H9 (cell line): ENCODE measurements around the gene VILL. TPM values are rescaled to one million over a fixed set of nuclear protein-coding genes. Genes with fewer than 3 reads are reported as not detected.

Experiments
- DNase-seq: peaks from one replicate; pipeline ENCODE4 v3.0.0-alpha.2; 2017
- H2AFZ ChIP-seq: one replicate; pipeline ENCODE4 v1.6.1; 2013; ENCODE audit warnings: mild to moderate bottlenecking, low read length, control low read depth, moderate library complexity
- H2AK5ac ChIP-seq: 2 replicates; pipeline ENCODE4 v1.6.1; 2013; ENCODE audit warnings: low read length, control low read depth, mixed read lengths; ENCODE audit not compliant: insufficient read length
- H2BK120ac ChIP-seq: one replicate; pipeline ENCODE4 v1.6.1; 2013; ENCODE audit warnings: low read depth, mild to moderate bottlenecking, low read length, control low read depth, inconsistent platforms; ENCODE audit not compliant: poor library complexity, severe bottlenecking
- H2BK12ac ChIP-seq: 2 replicates; pipeline ENCODE4 v1.6.1; 2013; ENCODE audit warnings: low read length, control low read depth, mixed read lengths, low read depth; ENCODE audit not compliant: insufficient read length
- H2BK15ac ChIP-seq: 2 replicates; pipeline ENCODE4 v1.6.1; 2013; ENCODE audit warnings: low read depth, low read length, control low read depth
- H2BK20ac ChIP-seq: one replicate; pipeline ENCODE4 v1.6.1; 2013; ENCODE audit warnings: low read depth, mild to moderate bottlenecking, low read length, control low read depth, inconsistent platforms; ENCODE audit not compliant: poor library complexity, severe bottlenecking
- H2BK5ac ChIP-seq: 2 replicates; pipeline ENCODE4 v1.6.1; 2013; ENCODE audit warnings: low read length, control low read depth, mixed read lengths; ENCODE audit not compliant: insufficient read length
- H3K14ac ChIP-seq: 2 replicates; pipeline ENCODE4 v1.6.1; 2013; ENCODE audit warnings: low read length, control low read depth; ENCODE audit not compliant: insufficient read depth
- H3K18ac ChIP-seq: 2 replicates; pipeline ENCODE4 v1.6.1; 2013; ENCODE audit warnings: low read depth, mild to moderate bottlenecking, mixed read lengths, low read length, control low read depth; ENCODE audit not compliant: insufficient read length
- H3K23ac ChIP-seq: 2 replicates; pipeline ENCODE4 v1.6.1; 2013; ENCODE audit warnings: low read length, control low read depth, mixed read lengths, low read depth; ENCODE audit not compliant: insufficient read length
- H3K23me2 ChIP-seq: 2 replicates; pipeline ENCODE4 v1.6.1; 2013; ENCODE audit warnings: low read depth, mild to moderate bottlenecking, mixed read lengths, low read length, control low read depth; ENCODE audit not compliant: insufficient read length, poor library complexity, severe bottlenecking
- H3K27ac ChIP-seq: 2 replicates; pipeline ENCODE4 v1.5.1; 2013; ENCODE audit warnings: low read length, control low read depth, mixed read lengths, low read depth; ENCODE audit not compliant: insufficient read length
- H3K27me3 ChIP-seq: 2 replicates; pipeline ENCODE4 v1.6.1; 2013; ENCODE audit warnings: low read length, control low read depth, inconsistent platforms; ENCODE audit not compliant: insufficient read depth
- H3K4ac ChIP-seq: 2 replicates; pipeline ENCODE4 v1.6.1; 2013; ENCODE audit warnings: low read depth, mild to moderate bottlenecking, control low read depth, inconsistent platforms, low read length, moderate library complexity
- H3K4me1 ChIP-seq: 2 replicates; pipeline ENCODE4 v1.6.1; 2013; ENCODE audit warnings: low read length, control low read depth, inconsistent platforms; ENCODE audit not compliant: insufficient read depth
- H3K4me2 ChIP-seq: 2 replicates; pipeline ENCODE4 v1.6.1; 2013; ENCODE audit warnings: low read length, control low read depth, mixed read lengths; ENCODE audit not compliant: insufficient read length, insufficient read depth
- H3K56ac ChIP-seq: 2 replicates; pipeline ENCODE4 v1.6.1; 2013; ENCODE audit warnings: low read depth, mild to moderate bottlenecking, mixed read lengths, low read length, control low read depth; ENCODE audit not compliant: insufficient read length
- H3K79me1 ChIP-seq: 2 replicates; pipeline ENCODE4 v1.6.1; 2013; ENCODE audit warnings: low read depth, mild to moderate bottlenecking, moderate library complexity, low read length, control low read depth, inconsistent platforms; ENCODE audit not compliant: insufficient read depth, poor library complexity, severe bottlenecking
- H3K79me2 ChIP-seq: 2 replicates; pipeline ENCODE4 v1.6.1; 2013; ENCODE audit warnings: low read length, control low read depth, inconsistent platforms; ENCODE audit not compliant: insufficient read depth
- H3K9ac ChIP-seq: 2 replicates; pipeline ENCODE4 v1.6.1; 2013; ENCODE audit warnings: low read length, control low read depth, mixed read lengths; ENCODE audit not compliant: insufficient read length; ENCODE audit errors: extremely low read depth
- H3K9me3 ChIP-seq: one replicate; pipeline ENCODE4 v1.6.1; 2013; ENCODE audit warnings: low read depth, low read length, inconsistent platforms; ENCODE audit not compliant: control insufficient read depth
- H3T11ph ChIP-seq: one replicate; pipeline ENCODE4 v1.6.1; 2013; ENCODE audit warnings: mild to moderate bottlenecking, low read length, control low read depth, inconsistent platforms
- H4K20me1 ChIP-seq: one replicate; pipeline ENCODE4 v1.6.1; 2013; ENCODE audit not compliant: control insufficient read depth, insufficient read length, insufficient read depth
- H4K5ac ChIP-seq: 2 replicates; pipeline ENCODE4 v1.6.1; 2013; ENCODE audit warnings: low read depth, mild to moderate bottlenecking, mixed read lengths, low read length, control low read depth; ENCODE audit not compliant: insufficient read length
- H4K8ac ChIP-seq: replicated peaks from 2 replicates; pipeline ENCODE4 v1.6.1; 2013; ENCODE audit warnings: low read length, control low read depth, mixed read lengths, low read depth; ENCODE audit not compliant: insufficient read length
- H4K91ac ChIP-seq: 2 replicates; pipeline ENCODE4 v1.6.1; 2013; ENCODE audit warnings: low read depth, mild to moderate bottlenecking, moderate library complexity, mixed read lengths, low read length, control low read depth; ENCODE audit not compliant: insufficient read length
- H3K27ac Mint-ChIP-seq, 3 experiments: 2 replicates in 2 of 3; 3 replicates in 1 of 3; pipeline ENCODE4 v1.8.0; 2020 to 2021; ENCODE audit warnings: mixed read lengths in 3 of 3, mild to moderate bottlenecking in 1 of 3, moderate library complexity in 1 of 3
- H3K27me3 Mint-ChIP-seq: 2 replicates; pipeline ENCODE4 v1.8.0; 2021; ENCODE audit warnings: low read depth, mild to moderate bottlenecking, moderate library complexity, mixed read lengths
- H3K36me3 Mint-ChIP-seq, 3 experiments: 2 replicates in 2 of 3; 3 replicates in 1 of 3; pipeline ENCODE4 v1.8.0; 2020 to 2021; ENCODE audit warnings: low read depth in 3 of 3, mixed read lengths in 3 of 3; ENCODE audit not compliant: insufficient read depth in 1 of 3
- H3K4me1 Mint-ChIP-seq, 2 experiments: 2 replicates each; pipeline ENCODE4 v1.8.0; 2020; ENCODE audit warnings: mixed read lengths in 2 of 2
- H3K4me3 Mint-ChIP-seq, 2 experiments: 2 replicates in 1 of 2; 3 replicates in 1 of 2; pipeline ENCODE4 v1.8.0; 2020 to 2021; ENCODE audit warnings: mild to moderate bottlenecking in 2 of 2, mixed read lengths in 2 of 2, moderate library complexity in 1 of 2
- H3K9me3 Mint-ChIP-seq, 2 experiments: 2 replicates in 1 of 2; 3 replicates in 1 of 2; pipeline ENCODE4 v1.8.0; 2020; ENCODE audit warnings: mild to moderate bottlenecking in 2 of 2, mixed read lengths in 2 of 2, moderate library complexity in 1 of 2
- CTCF ChIP-seq: fragments of 200-600 bp; sonication (generic); conservative IDR thresholded peaks from 3 replicates; pipeline ENCODE4 v1.8.0; 2021; ENCODE audit warnings: antibody characterized with exemption, mild to moderate bottlenecking
- WGBS: extraction: QIAGEN DNeasy Blood & Tissue Kit; methylation state at CpG from one replicate; pipeline ENCODE4 v1.1.7; 2013; ENCODE audit warnings: missing lambda C conversion rate, low lambda C conversion rate, mixed read lengths; ENCODE audit not compliant: insufficient read length; ENCODE audit errors: extremely low coverage; 5-methylcytosine and 5-hydroxymethylcytosine counted together
- total RNA-seq: library from RNA; stranded (reverse); gene quantifications from 2 replicates; pipeline ENCODE4 v1.2.1, GENCODE V29; 2021

Gene VILL
- total RNA-seq, 1 experiment from 2014 or later, result 3.2 TPM

GRCh38 chr3:37964146-37964545 is 26.4 kb upstream of the VILL start:
- Histone ChIP-seq H3K9me3 (no peaks in the 10 kb centered on the region), H3K4me2 (no peak overlapping the region), H3T11ph (no peak overlapping the region), H2AK5ac (no peak overlapping the region), H3K4ac (no peak overlapping the region), H2BK120ac (no peak overlapping the region), H3K79me1 (no peaks in the 10 kb centered on the region), H3K79me2 (no peaks in the 10 kb centered on the region), H2AFZ (no peak overlapping the region), H3K14ac (no peak overlapping the region), H3K23ac (no peak overlapping the region), H3K27ac (no peak overlapping the region), H4K8ac (no peak overlapping the region), H2BK15ac (no peak overlapping the region), H3K4me1 (peaks cover 16% of the 10 kb centered on the region; the same call in 1 of the 2 replicates), H2BK20ac (no peak overlapping the region), H2BK12ac (no peak overlapping the region), H3K56ac (no peak overlapping the region), H3K23me2 (no peaks in the 10 kb centered on the region), H3K27me3 (no peaks in the 10 kb centered on the region), H4K91ac (no peak overlapping the region), H3K9ac (no peak overlapping the region), H4K20me1 (no peaks in the 10 kb centered on the region), H3K18ac (no peak overlapping the region), H4K5ac (no peak overlapping the region), H2BK5ac (no peak overlapping the region)
- peaks cover 28 to 30% of the 10 kb centered on the region in 2 experiments for H3K4me1 Mint-ChIP-seq
- TF ChIP-seq CTCF, result no peak
- no peak overlapping the region for H3K27ac Mint-ChIP-seq
- no peaks in the 10 kb centered on the region for H3K27me3 Mint-ChIP-seq
- DNase-seq, result no peak
- no CpG with 5 or more reads among the region's 3 CpGs for WGBS
- H3K36me3 Mint-ChIP-seq, result peaks cover 2 to 8% (median 4%) of the 10 kb centered on the region in 3 experiments; a peak in 6 of 7 replicates
- no peaks in the 10 kb centered on the region for H3K9me3 Mint-ChIP-seq
- H3K4me3 Mint-ChIP-seq, result no peak overlapping the region
